DMS153 treated with DMSO at 0.1 percent for 48 hours (cell line): ENCODE measurements around the gene UGT2B15.
"Not testable (repeated sequence)": the region's sequence is repeated elsewhere in the genome, so short reads cannot be mapped to it uniquely, and the experiment has no call there.

ENCODE experiments used
- DNase-seq: peaks from one replicate; lab custom pipeline; 2025; ENCODE audit not compliant: unreplicated experiment; lab: John Stamatoyannopoulos, UW

The UGT2B15 gene

DNA sequence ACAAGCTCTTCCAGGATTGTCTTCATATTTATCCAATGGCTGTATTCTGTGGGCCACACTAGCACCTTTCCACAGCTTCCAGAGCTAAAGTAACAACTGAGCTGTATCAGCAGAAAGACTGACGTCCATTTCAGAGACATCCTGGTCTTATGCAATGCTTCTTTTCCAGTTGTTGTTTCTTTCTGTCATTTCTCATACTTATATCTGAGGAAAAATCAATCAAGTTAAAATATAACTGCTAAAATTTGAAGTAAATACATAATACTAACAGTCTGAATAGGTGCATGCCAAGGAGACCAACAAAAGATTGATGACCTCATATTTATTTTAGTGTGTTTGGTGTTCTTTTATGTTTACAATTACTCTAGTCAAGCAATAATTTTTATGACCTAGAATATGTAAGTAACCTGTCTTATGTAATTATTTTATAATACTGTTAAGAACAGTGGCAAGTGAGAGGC is at the start of gene UGT2B15:
TSS of gene UGT2B15 (minus strand) at position 174 of the 461 bp plus-strand sequence. CDS start at position 140, 34 bp downstream.
- DNase-seq, result not testable (repeated sequence)

DNA sequence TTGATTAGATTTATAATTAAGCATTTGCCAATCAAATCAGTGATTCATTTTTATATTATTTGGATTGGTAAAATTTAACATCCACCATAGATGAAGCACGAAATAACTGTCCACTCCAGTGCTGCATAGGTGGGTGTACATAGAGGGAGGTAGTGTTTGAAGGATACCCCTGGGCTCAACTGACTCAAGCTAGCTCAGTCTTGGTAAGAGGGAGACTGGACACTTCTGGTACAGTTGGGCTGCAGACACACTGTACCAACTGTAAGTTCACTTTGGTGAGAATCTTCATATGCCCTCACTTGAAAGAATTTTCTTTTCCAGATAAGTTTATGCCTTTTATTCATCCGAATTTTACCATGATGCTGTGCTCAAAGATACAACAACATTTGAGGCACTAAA is 48.6 kb upstream of the UGT2B15 start:
- DNase-seq, result no peak

DNA sequence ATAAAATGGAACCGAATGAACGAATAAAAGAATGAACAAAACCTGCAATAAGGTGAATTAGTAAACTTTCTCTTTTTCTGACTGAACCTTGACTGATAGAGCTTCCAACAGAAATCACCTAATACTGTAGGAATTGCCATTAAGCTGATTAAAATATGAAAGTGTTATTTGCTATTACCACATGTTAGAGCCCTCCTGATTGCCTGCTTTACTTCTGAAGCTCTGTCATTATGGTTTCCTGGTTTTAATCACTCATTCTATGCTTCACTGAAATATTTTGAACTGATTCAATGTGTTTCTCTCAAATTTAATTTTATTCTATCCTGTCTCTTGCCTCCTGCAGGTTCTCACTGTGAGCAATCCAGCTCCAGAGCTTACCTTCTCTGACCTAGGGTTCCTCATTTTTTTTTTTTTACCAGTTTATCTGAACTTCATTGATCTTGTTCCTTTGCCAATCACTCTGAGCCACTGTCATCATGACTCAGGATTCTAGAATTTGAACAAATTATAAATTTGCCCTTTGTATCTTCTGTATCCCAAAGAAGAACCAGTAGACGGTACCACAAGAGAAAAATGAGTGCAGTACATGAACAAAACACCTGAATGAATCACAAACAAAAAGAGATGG is 48.1 kb upstream of the UGT2B15 start:
- no peak for DNase-seq

DNA sequence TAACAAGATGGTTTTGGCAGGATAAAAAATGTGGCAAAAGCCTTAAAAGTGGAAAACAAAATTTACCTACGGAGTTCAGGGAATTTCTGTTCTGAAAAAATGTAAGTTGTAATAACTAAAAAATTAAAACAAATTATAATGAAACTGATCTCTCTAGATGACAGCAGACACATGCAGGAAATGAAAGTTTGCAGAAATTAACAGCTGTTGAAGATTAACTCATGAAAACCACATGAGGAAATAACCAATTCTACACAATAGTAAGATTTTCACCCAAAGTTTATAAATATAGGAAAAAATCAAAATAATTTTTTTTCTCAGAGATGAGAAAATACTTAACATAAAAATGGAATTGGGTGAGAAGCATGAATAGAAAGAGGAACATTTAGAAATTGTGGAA is 47.5 kb upstream of the UGT2B15 start:
- no peak for DNase-seq

DNA sequence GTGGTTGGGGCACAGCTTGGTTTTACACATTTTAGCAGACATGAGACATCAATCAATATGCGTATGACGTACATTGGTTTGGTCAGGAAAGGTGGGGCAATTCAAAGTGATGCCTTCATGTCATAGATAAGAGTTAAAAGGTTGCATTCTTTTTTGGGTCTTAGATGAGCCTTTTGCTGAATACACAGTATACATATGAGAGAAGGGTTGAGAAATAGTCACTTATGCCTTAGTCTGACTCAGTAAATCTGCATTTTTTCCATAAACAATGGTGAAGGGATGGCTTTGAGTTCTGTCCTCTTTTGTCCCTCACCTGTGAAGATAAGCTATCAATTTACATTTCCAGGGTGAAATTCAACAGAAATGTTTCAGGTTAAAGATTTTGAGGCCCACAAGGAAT is 43.9 kb upstream of the UGT2B15 start:
- no peak for DNase-seq

DNA sequence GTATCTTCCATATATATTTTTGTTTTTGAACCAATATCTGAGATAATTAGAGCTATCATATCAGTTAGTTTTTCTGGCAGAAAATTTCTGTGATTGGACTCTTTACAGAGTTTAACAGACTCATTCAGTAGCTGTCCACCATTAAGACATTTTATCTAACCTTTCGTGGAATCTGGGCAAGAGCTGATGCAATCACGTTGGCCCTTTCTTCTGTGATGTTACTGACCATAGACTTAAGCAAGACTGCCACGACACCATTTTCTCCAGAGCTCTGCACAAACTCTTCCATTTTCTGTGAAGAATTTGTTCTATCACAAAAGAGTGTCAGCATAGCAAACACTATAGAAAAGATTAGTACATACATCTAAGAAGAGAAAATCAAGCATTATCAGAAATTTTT is 41.8 kb upstream of the UGT2B15 start:
- no peak for DNase-seq

DNA sequence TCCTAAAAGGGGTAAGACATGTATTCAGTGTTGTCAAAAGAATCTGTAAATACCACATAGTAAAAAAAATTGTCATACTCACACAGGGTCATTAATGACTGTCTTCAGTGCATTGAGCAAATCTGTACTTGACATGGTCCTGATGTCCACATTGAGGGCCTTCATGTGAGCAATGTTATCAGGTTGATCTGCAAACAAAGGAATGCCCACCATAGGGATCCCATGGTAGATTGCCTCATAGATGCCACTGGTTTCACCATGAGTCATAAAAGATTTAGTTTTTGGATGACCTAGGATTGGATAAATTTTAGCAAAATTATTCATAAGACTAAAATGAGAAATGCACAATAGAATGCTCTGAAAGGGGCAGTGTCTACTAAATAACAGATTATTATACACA is 38.1 kb upstream of the UGT2B15 start:
- no peak for DNase-seq

DNA sequence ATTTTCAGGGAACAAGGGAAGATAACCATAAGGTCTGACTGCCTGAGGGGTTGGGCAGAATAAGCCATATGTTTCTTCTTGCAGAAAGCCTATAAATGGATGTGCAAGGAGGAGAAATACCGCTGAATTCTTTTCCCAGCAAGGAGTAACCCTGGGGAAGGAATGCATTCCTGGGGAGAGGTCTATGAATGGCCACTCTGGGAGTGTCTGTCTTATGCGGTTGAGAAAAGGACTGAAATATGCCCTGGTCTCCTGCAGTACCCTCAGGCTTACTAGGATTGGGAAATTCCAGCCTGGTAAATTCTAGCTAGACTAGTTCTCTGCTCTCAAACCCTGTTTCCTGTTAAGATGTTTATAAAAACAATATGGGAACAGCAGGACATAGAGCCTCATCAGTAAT is 32.7 kb upstream of the UGT2B15 start:
- DNase-seq, result not testable (repeated sequence)

DNA sequence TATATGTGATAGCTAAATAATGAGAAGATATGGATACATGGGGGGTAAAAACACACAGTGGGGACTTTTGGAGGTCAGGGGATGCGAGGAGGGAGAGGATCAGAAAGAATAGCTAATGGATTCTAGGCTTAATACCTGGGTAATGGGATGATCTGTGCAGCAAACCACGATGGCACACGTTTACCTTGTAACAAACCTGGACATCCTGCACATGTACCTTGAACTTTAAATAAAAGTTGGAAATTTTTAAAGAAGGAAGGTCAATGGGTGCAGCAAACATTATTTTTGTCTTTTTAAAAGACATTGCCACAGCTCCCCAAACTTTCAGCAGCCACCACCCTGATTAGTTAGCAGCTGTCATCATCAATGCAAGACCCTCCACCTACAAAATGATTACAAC is 29.7 kb upstream of the UGT2B15 start:
- DNase-seq, result no peak

DNA sequence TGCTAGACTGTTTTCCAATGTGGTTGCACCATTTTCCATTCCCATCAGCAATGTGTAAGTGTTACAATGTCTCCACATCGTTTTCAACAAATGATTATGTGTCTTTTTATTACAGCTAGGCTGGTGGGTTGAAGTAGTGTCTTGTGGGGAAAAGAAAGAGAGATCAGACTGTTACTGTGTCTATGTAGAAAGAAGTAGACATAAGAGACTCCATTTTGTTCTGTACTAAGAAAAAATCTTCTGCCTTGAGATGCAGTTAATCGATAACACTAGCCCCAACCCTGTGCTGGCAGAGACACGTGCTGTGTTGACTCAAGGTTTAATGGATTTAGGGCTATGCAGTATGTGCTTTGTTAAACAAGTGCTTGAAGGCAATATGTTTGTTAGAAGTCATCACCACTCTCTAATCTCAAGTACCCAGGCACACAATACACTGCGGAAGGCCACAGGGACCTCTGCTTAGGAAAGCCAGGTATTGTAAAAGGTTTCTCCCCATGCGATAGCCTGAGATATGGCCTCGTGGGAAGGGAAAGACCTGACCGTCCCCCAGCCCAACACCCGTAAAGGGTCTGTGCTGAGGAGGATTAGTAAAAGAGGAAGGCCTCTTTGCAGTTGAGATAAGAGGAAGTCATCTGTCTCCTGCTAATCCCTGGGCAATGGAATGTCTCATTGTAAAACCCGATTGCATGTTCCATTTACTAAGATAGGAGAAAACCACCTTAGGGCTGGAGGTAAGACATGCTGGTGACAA is 23.0 kb upstream of the UGT2B15 start:
- DNase-seq, result peak; percentile 14

DNA sequence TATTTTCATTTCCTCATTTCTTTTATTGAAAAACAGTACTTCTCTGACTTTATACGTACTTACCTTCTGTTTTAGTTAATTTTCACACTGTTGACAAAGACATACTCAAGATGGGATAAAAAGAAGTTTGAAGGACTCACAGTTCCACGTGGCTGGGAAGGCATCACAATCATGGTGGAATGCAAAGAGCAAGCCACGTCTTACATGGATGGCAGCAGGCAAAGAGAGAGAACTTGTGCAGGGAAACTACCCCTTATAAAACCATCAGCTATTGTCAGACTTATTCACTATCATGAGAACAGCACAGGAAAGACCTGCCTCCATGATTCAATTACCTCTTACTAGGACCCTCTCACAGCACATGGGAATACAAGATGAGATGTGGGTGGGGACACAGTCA is 20.7 kb upstream of the UGT2B15 start:
- no peak for DNase-seq

DNA sequence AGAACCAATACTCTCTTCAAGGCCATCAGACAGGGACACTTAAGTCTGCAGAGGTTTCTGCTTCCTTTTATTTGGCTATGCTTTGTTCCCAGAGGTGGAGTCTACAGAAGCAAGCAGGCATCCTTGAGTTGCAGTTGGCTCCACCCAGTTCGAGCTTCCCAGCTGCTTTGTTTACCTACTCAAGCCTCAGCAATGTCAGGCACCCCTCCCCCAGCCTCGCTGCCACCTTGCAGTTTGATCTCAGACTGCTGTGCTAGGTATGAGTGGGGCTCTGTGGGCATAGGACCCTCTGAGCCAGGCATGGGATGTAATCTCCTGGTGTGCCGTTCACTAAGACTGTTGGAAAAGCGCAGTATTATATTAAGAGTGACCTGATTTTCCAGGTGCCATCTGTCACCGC is 12.6 kb upstream of the UGT2B15 start:
- no peak for DNase-seq

DNA sequence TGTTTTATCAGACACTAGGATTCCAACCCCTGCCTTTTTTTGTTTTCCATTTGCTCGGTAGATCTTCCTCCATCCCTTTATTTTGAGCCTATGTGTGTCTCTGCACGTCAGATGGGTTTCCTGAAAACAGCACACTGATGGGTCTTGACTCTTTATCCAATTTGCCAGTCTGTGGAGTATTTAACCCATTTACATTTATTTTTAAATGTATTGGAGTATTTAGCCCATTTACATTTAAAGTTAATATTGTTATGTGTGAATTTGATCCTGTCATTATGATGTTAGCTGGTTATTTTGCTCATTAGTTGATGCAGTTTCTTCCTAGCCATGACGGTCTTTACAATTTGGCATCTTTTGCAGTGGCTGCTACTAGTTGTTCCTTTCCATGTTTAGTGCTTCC is 10.8 kb upstream of the UGT2B15 start:
- not testable (repeated sequence) for DNase-seq

DNA sequence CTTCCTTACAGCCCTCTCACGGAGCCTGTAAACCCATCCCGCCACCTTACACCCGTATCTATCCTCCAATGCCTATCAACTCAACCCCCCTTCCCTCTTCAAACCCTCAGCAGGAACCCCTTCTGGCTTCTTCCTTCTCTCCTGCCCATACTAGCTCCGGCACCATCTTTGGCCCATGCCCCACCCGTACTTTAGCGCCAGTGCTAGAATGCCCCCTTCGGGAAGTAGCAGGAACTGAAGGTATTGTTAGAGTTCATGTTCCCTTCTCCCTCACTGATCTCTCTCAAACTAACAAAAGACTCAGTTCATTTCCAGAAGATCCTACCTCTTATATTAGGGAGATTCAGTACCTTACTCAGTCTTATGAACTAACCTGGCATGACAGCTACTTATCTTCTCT is 2.7 kb upstream of the UGT2B15 start:
- no peak for DNase-seq

DNA sequence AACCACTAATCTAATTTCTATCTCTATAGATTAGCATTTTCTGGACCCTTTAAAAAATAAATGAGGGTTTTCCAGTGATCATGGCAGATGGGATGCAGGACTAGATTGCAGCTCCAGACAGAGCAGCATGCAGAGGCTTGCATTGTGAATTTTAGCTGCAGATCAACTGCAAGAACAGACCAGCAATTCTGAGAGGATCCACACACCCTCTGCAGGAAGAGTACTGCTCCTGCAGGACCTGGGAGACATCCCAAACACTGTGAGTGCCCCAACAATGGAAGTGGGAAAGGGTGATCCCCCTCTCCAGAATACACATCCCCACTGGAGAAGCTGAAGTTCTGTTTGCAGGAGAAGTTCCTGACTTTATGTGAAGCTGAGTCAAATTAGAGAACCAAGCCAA is 765 bp upstream of the UGT2B15 start:
- DNase-seq, result not testable (repeated sequence)

DNA sequence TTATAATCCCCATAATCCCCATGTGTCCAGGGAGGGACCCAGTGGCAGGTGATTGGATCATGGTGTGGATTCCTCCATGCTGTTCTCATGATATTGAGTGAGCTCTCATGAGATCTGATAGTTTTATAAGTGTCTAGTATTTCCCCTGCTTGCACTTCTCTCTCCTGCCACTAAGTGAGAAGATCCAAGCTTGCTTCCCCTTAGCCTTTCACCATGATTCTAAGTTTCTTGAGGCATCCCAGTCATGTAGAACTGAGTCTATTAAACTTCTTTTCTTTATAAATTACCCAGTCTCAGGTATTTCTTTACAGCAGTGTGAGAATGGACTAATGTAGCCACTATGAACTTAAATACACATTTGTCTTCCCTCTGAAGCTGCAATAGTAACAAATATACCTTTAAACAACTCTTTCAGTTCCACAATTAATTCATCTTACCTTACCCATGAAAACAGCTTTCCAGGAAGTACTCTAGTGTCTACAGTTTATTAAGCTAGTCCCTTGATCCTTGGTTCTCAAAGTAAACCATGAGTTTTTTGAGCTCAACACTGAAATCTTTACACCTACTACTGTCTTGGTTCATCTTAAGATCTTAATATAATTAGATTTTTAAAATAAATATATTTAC is 1.8 kb downstream of the UGT2B15 start:
- DNase-seq, result not testable (repeated sequence)

DNA sequence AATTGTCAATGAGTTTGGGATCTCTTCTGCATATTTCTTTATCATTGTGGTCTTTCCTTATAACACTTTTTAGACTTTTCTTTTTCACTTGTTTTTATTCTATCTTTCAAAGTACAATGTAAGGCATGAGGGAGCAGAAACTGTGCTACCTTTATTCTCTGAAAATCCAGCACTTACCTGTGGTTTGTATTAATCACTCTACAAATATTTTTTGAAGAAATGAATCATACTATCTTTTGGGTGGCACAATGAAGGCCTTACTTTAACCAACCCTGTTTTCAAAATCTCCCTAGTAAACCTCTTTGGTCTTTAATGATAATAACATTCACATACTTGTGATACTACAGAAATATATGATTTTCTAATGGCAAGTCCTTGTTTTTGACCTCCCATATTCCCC is 2.9 kb downstream of the UGT2B15 start:
- not testable (repeated sequence) for DNase-seq

DNA sequence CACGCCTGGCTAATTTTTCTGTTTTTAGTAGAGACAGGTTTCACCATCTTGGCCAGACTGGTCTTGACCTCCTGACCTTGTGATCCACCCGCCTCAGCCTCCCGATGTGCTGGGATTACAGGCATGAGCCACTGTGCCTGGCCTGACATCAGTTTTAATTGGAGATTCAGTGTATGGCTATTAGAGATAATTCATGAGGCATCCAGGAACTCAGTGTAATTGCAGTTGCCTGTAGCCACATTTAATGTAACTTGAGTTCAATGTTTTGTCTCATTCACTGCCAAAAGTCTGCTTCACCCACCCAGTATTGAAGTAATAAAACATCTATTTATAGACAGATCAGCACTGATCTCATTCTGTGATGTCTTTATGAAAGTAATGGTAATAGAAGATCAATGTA is 5.7 kb downstream of the UGT2B15 start:
- DNase-seq, result not testable (repeated sequence)

DNA sequence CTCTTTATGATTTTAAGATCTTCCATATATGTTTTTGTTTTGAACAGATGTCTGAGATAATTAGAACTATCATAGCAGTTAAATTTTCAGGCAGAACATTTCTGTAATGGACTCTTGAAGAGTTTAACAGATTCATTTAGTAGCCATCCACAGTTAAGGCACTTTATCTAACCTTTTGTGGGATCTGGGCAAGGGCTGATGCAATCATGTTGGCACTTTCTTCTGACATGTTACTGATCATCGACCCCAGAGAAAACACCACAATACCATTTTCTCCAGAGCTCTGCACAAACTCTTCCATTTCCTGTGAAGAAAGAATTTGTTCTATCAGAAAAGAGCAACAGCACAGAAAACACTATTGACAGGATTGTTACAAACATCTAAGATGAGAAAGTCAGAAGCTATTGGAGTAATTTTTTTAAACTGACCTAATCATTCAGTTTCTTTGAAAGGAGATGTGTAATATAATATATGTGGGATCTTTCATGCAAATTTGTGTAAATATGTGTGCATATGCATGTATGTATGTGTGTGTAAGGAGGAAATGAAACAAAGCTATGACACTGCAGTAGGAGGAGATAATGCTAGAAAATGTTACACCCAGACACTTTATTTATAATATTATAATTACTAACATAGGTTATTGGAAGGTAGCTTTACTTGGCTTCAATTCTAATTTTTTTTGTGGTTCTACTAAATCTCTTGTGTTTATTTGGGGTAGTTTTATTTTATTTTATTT is 7.4 kb downstream of the UGT2B15 start:
- not testable (repeated sequence) for DNase-seq

DNA sequence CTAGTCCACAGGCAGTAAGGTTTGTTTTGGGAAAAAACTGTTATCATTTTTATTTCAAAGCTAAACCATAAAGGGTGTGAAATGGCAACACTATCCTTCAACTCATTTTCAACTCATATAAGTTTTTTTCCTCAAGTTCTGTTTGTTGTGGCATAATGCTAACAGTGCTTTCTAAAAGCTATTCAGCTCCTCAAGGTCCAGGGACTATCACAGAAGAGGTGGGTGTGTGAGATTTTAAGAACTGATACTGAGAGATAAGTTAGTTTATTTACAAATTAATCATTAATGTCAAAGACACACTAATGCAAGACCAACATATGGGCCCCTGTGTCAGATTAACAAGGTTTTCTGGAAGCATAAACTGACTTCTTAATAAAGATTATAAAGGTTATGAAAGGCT is 11.8 kb downstream of the UGT2B15 start:
- no peak for DNase-seq

DNA sequence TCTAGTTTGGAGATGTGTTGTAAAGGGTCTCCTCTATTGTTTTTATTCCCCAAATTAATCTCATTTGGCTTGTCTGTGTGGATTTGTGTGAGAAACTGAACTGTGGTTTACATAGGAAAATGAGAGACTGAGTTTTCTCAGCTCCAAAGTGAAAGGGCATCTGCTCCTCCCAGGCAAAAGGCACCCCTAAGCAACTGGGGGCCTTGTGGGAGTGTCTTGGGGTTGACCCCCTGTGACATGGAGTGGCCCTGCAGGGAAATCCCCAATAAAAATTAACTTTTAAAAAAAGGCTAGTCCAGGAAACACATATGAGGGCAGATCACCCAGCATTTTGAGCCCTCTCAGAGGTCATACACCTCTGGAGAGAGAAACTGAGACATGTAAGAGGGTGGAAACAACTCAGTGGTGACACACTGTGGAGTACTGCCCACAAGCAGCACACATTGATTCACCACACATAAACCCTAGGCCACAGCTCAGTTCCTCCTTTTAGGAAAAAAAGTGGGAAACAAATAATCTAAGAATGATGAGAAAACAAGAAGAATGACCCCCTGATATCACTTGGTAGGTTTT is 13.3 kb downstream of the UGT2B15 start:
- DNase-seq, result not testable (repeated sequence)
